CD4-positive, CD25-positive, alpha-beta regulatory T cell (primary cell): ENCODE results near the gene LPAR3. TPM values are rescaled to one million over a fixed set of nuclear protein-coding genes. Genes with fewer than 3 reads are reported as not detected.
A peak's percentile ranks its signal among the peaks of the same experiment; 100 is the strongest.
"Not testable (repeated sequence)": the region's sequence is repeated elsewhere in the genome, so short reads cannot be mapped to it uniquely, and the experiment has no call there.

Experiments used
- ATAC-seq, 2 donors: fragments of 150-1000 bp; cut with Tn5 transposase; one replicate each; pipeline ENCODE4 v1.10.0; 2021; ENCODE audit warnings: low read depth in 2 of 2, moderate number of reproducible peaks in 2 of 2, moderate library complexity in 1 of 2
- DNase-seq, 3 donors: peaks; one replicate each; pipeline versions ENCODE4 v3.0.0 to v3.0.0-alpha.2; 2012 to 2022; ENCODE audit warnings: mixed read lengths in 1 of 3
- H3K27ac ChIP-seq: one replicate; pipeline ENCODE4 v1.7.0; 2013; ENCODE audit warnings: mild to moderate bottlenecking, low read length; ENCODE audit not compliant: insufficient read depth, poor library complexity, severe bottlenecking
- H3K27me3 ChIP-seq: one replicate; pipeline ENCODE4 v1.7.0; 2013; ENCODE audit warnings: low read length; ENCODE audit not compliant: control insufficient read depth, insufficient read depth
- H3K36me3 ChIP-seq: one replicate; pipeline ENCODE4 v1.7.0; 2013; ENCODE audit warnings: mild to moderate bottlenecking, low read length, moderate library complexity; ENCODE audit not compliant: control insufficient read depth, insufficient read depth
- H3K4me1 ChIP-seq: 2 replicates; pipeline ENCODE4 v1.7.0; 2013; ENCODE audit warnings: mild to moderate bottlenecking, low read length; ENCODE audit not compliant: insufficient read depth, control insufficient read depth, poor library complexity, severe bottlenecking
- H3K4me3 ChIP-seq: one replicate; pipeline ENCODE4 v1.7.0; 2013; ENCODE audit warnings: low read depth, mild to moderate bottlenecking, low read length, moderate library complexity
- H3K9me3 ChIP-seq, 2 experiments: 1 replicate in 1 of 2; 2 replicates in 1 of 2; pipeline ENCODE4 v1.7.0; 2013; ENCODE audit warnings: low read length in 2 of 2, mild to moderate bottlenecking in 1 of 2, moderate library complexity in 1 of 2; ENCODE audit not compliant: control insufficient read depth in 2 of 2
- H3K27ac Mint-ChIP-seq, 3 donors: one replicate each; pipeline ENCODE4 v1.8.0; 2020 to 2022; ENCODE audit warnings: mild to moderate bottlenecking in 3 of 3, mixed read lengths in 3 of 3, moderate library complexity in 2 of 3
- H3K27me3 Mint-ChIP-seq: one replicate; pipeline ENCODE4 v1.8.0; 2022; ENCODE audit warnings: mild to moderate bottlenecking, mixed read lengths
- H3K36me3 Mint-ChIP-seq: one replicate; pipeline ENCODE4 v1.8.0; 2020; ENCODE audit warnings: mixed read lengths
- H3K4me1 Mint-ChIP-seq, 4 donors: one replicate each; pipeline ENCODE4 v1.8.0; 2020 to 2022; ENCODE audit warnings: mixed read lengths in 4 of 4, mild to moderate bottlenecking in 1 of 4
- H3K4me3 Mint-ChIP-seq, 4 donors: one replicate each; pipeline ENCODE4 v1.8.0; 2020 to 2022; ENCODE audit warnings: mild to moderate bottlenecking in 4 of 4, mixed read lengths in 4 of 4, moderate library complexity in 3 of 4
- H3K9me3 Mint-ChIP-seq, 7 donors: one replicate each; pipeline ENCODE4 v1.8.0; 2020 to 2022; ENCODE audit warnings: mixed read lengths in 7 of 7, mild to moderate bottlenecking in 3 of 7, moderate library complexity in 2 of 7
- polyA plus RNA-seq, 4 donors: library from polyadenylated mRNA; unstranded; fragments of 300-500 nt; fragmentation: Illumina TruSeq; gene quantifications; one replicate each; pipeline ENCODE4 v1.2.3, GENCODE V29; 2021
- total RNA-seq: library from RNA; stranded (reverse); gene quantifications from one replicate; pipeline ENCODE4 v1.2.3, GENCODE V29; 2022

LPAR3 gene
- total and polyA plus RNA-seq, 5 donors from 2014 or later: 0.32 TPM; not detected in 4

DNA sequence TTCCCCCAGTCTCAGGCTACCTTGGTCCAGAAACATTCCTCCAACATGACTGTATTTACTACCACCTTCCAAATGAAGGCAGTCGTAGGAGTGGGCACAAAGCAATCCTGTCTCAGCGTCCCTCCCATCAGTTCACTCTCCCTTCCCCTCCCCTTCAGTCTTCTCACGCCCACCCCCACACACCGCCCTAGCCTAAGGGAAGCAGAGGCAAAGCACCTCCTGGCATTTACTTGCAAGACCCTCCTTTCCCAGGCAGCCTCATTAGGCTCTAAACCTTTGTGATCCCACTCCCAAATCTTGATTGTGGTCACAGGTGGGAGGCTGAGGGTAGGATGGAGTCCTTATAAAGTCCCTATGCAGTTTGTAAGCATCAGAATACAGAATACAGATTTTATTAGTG lies 23.9 kb upstream of the LPAR3 start:
- Mint-ChIP-seq H3K27ac (no peak overlapping the region), H3K36me3 (no peaks in the 10 kb centered on the region)

GRCh38 chr1:84913555-84913892 lies 20.5 kb upstream of the LPAR3 start:
- H3K27ac ChIP-seq: no peak overlapping the region
- H3K27me3 ChIP-seq: no peaks in the 10 kb centered on the region
- no peak overlapping the region for H3K4me3 Mint-ChIP-seq
- no peak overlapping the region for H3K4me3 ChIP-seq
- no peak overlapping the region for H3K27ac Mint-ChIP-seq
- no peaks in the 10 kb centered on the region for H3K4me1 Mint-ChIP-seq
- H3K27me3 Mint-ChIP-seq: peaks cover 12% of the 10 kb centered on the region
- no peaks in the 10 kb centered on the region for H3K36me3 ChIP-seq
- H3K36me3 Mint-ChIP-seq: no peaks in the 10 kb centered on the region
- peaks cover 0 to 4% (median 0%) of the 10 kb centered on the region in 7 donors for H3K9me3 Mint-ChIP-seq
- ATAC-seq (no peak), DNase-seq (no peak)
- H3K9me3 ChIP-seq: no peaks in the 10 kb centered on the region
- no peaks in the 10 kb centered on the region for H3K4me1 ChIP-seq

More for the DNA sequence above, 23.9 kb upstream of the LPAR3 start:
- Histone ChIP-seq H3K4me3 (no peak overlapping the region), H3K36me3 (no peaks in the 10 kb centered on the region), H3K27me3 (no peaks in the 10 kb centered on the region), H3K9me3 (no peaks in the 10 kb centered on the region), H3K4me1 (no peaks in the 10 kb centered on the region), H3K27ac (no peak overlapping the region)
- peaks cover 11% of the 10 kb centered on the region for H3K27me3 Mint-ChIP-seq
- H3K4me1 Mint-ChIP-seq: no peaks in the 10 kb centered on the region
- no peaks in the 10 kb centered on the region for H3K9me3 Mint-ChIP-seq
- no peak overlapping the region for H3K4me3 Mint-ChIP-seq
- DNase-seq: no peak
- no peak for ATAC-seq

- Mint-ChIP-seq H3K27ac (no peak overlapping the region), H3K4me1 (no peaks in the 10 kb centered on the region)
- no peaks in the 10 kb centered on the region for H3K27me3 ChIP-seq
Measured at GRCh38 chr1:84912726-84913554, 19.9 kb upstream of the LPAR3 start.

DNA sequence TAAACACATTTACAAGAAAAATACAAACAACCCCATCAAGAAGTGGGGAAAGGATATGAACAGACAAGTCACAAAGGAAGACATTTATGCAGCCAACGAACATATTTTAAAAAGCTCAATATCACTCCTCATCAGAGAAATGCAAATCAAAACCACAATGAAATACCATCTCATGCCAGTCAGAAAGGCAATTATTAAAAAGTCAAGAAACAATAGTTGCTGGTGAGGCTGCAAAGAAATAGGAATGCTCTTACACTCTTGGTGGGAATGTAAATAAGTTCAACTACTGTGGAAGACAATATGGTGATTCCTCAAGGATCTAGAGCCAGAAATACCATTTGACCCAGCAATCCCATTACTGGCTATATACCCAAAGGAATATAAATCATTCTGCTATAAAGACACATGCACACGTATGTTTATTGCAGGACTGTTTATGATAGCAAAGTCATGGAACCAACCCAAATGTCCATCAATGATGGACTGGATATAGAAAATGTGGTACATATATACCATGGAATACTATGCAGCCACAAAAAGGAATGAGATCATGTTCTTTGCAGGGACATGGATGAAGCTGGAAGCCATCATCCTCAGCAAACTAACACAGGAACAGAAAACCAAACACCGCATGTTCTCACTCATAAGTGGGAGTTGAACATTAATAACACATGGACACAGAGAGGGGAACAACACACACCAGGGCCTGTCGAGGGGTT lies 15.9 kb upstream of the LPAR3 start:
- H3K27ac Mint-ChIP-seq, DNase-seq, H3K27ac ChIP-seq, ATAC-seq, H3K27me3 ChIP-seq, H3K4me1 Mint-ChIP-seq, H3K4me1 ChIP-seq, H3K36me3 ChIP-seq, H3K36me3 Mint-ChIP-seq, H3K4me3 ChIP-seq, H3K9me3 Mint-ChIP-seq, H3K9me3 ChIP-seq, H3K4me3 Mint-ChIP-seq: not testable (repeated sequence)
- H3K27me3 Mint-ChIP-seq: peaks cover 34% of the 10 kb centered on the region

More at GRCh38 chr1:84912726-84913554, 19.9 kb upstream of the LPAR3 start:
- Mint-ChIP-seq H3K4me3 (no peak overlapping the region), H3K36me3 (no peaks in the 10 kb centered on the region), H3K9me3 (peaks cover 0 to 4% (median 0%) of the 10 kb centered on the region in 7 donors), H3K27me3 (peaks cover 12% of the 10 kb centered on the region)
- DNase-seq: no peak
- Histone ChIP-seq H3K4me3 (no peak overlapping the region), H3K27ac (no peak overlapping the region), H3K4me1 (no peaks in the 10 kb centered on the region), H3K36me3 (no peaks in the 10 kb centered on the region), H3K9me3 (no peaks in the 10 kb centered on the region)
- ATAC-seq: no peak

- ATAC-seq (no peak), DNase-seq (no peak)
- Mint-ChIP-seq H3K36me3 (no peaks in the 10 kb centered on the region), H3K4me1 (no peaks in the 10 kb centered on the region), H3K4me3 (peak overlapping the region in 1 of 4 donors; percentile 34), H3K27me3 (peaks cover 28% of the 10 kb centered on the region), H3K27ac (no peak overlapping the region), H3K9me3 (peaks cover 0 to 5% (median under 1%) of the 10 kb centered on the region in 7 donors)
- Histone ChIP-seq H3K27ac (no peak overlapping the region), H3K4me1 (no peaks in the 10 kb centered on the region), H3K36me3 (no peaks in the 10 kb centered on the region), H3K9me3 (no peaks in the 10 kb centered on the region), H3K27me3 (no peaks in the 10 kb centered on the region), H3K4me3 (no peak overlapping the region)
Measured at GRCh38 chr1:84907095-84907827, 14.3 kb upstream of the LPAR3 start.

DNA sequence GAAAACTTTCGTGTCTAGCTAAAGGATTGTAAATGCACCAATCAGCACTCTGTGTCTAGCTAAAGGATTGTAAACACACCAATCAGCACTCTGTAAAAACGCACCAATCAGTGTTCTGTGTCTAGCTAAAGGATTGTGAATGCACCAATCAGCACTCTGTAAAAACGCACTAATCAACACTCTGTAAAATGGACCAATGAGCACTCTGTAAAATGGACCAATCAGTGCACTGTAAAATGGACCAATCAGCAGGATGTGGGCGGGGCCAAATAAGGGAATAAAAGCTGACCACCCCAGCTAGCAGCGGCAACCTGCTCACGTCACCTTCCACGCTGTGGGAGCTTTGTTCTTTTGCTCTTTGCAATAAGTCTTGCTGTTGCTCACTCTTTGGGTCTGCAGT lies 9.7 kb upstream of the LPAR3 start:
- not testable (repeated sequence) for DNase-seq, H3K4me3 Mint-ChIP-seq, ATAC-seq, H3K4me1 Mint-ChIP-seq, H3K4me3 ChIP-seq, H3K27ac Mint-ChIP-seq, H3K36me3 Mint-ChIP-seq, H3K4me1 ChIP-seq, H3K27ac ChIP-seq, H3K27me3 ChIP-seq, H3K36me3 ChIP-seq, H3K9me3 Mint-ChIP-seq, H3K9me3 ChIP-seq
- H3K27me3 Mint-ChIP-seq: peaks cover 29% of the 10 kb centered on the region

- no peaks in the 10 kb centered on the region for H3K36me3 ChIP-seq
- no peaks in the 10 kb centered on the region for H3K9me3 ChIP-seq
- no peak for ATAC-seq
- Mint-ChIP-seq H3K36me3 (no peaks in the 10 kb centered on the region), H3K4me3 (no peak overlapping the region), H3K27ac (no peak overlapping the region), H3K27me3 (peaks cover 24% of the 10 kb centered on the region), H3K4me1 (peaks cover 0 to 3% (median 0%) of the 10 kb centered on the region in 4 donors), H3K9me3 (peaks cover 0 to 5% (median 2%) of the 10 kb centered on the region in 7 donors)
- no peak overlapping the region for H3K4me3 ChIP-seq
- no peak for DNase-seq
- no peak overlapping the region for H3K27ac ChIP-seq
- no peaks in the 10 kb centered on the region for H3K27me3 ChIP-seq
- H3K4me1 ChIP-seq: no peaks in the 10 kb centered on the region
Measured at GRCh38 chr1:84899969-84900368, 7.0 kb upstream of the LPAR3 start.
